GM12874 (cell line): ENCODE data around the gene TMC7.

Experiments used
- TF ChIP-seq, protein P1 (sequence below): IDR thresholded peaks from 2 replicates; pipeline ENCODE4 v1.5.1; 2011; ENCODE audit warnings: low read depth, mild to moderate bottlenecking, control low read depth, low read length, moderate library complexity; ENCODE audit not compliant: insufficient read depth

TMC7 gene

DNA sequence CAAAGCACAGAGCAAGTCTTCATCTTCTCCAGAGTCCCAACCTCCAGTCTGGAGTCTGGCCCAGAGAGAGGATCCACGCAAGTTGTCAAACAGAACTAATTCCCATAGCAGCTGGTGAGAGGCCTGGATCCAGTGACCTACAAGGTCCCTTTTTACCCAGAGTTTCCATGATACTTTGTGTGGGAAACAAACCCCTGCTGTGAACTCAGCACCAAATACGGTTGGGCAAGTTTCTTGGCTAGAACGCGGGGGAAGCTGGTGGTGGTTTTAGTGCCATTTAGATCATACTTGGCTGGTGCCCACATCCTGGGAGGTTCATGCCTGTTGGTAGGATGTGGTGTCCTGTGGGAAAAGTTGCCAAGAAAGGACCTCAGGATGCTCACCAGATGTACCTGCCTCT lies 18.1 kb downstream of the TMC7 start:
- TF ChIP-seq, protein P1, sequence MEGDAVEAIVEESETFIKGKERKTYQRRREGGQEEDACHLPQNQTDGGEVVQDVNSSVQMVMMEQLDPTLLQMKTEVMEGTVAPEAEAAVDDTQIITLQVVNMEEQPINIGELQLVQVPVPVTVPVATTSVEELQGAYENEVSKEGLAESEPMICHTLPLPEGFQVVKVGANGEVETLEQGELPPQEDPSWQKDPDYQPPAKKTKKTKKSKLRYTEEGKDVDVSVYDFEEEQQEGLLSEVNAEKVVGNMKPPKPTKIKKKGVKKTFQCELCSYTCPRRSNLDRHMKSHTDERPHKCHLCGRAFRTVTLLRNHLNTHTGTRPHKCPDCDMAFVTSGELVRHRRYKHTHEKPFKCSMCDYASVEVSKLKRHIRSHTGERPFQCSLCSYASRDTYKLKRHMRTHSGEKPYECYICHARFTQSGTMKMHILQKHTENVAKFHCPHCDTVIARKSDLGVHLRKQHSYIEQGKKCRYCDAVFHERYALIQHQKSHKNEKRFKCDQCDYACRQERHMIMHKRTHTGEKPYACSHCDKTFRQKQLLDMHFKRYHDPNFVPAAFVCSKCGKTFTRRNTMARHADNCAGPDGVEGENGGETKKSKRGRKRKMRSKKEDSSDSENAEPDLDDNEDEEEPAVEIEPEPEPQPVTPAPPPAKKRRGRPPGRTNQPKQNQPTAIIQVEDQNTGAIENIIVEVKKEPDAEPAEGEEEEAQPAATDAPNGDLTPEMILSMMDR, result no peak

- TF ChIP-seq, protein P1, result no peak
Observed at GRCh38 chr16:19003935-19004334, 20.2 kb downstream of the TMC7 start.

GRCh38 chr16:19005561-19006445 lies 22.1 kb downstream of the TMC7 start:
- TF ChIP-seq, protein P1, result no peak

DNA sequence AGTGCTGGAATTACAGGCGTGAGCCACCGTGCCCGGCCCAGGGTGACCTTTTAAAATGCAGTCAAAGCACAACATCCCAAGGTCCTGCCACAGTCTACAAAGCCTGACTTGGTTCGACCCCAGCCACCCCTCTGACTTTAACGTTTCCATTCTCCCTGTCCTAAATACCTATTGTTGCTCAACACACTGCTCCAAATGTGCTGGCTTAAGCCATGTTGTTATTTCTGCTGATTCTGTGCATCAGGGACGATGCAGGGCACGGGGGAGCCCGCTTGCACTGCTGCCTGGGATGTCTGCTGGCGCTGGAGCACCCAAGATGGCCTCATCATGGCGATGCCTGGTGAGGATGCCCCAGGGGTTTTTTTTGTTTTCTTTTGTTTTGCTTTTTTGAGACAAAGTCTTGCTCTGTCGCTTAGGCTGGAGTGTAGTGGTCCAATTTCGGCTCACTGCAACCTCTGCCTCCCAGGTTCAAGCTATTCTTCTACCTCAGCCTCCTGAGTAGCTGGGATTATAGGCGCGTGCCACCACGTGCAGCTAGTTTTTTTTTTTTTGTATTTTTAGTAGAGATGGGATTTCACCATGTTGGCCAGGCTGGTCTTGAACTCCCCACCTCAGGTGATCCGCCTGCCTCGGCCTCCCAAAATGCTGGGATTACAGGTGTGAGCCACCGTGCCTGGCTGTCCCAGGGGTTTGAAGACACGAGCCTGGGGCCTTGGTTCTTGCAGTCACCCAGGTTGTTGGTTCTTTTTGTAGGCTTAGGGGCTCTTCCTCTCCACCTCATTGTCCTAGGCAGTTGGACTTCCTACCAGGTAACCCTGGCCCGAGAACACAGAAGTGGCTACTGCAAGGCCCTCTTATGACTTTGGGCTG lies 22.9 kb downstream of the TMC7 start:
- TF ChIP-seq, protein P1, result no peak

DNA sequence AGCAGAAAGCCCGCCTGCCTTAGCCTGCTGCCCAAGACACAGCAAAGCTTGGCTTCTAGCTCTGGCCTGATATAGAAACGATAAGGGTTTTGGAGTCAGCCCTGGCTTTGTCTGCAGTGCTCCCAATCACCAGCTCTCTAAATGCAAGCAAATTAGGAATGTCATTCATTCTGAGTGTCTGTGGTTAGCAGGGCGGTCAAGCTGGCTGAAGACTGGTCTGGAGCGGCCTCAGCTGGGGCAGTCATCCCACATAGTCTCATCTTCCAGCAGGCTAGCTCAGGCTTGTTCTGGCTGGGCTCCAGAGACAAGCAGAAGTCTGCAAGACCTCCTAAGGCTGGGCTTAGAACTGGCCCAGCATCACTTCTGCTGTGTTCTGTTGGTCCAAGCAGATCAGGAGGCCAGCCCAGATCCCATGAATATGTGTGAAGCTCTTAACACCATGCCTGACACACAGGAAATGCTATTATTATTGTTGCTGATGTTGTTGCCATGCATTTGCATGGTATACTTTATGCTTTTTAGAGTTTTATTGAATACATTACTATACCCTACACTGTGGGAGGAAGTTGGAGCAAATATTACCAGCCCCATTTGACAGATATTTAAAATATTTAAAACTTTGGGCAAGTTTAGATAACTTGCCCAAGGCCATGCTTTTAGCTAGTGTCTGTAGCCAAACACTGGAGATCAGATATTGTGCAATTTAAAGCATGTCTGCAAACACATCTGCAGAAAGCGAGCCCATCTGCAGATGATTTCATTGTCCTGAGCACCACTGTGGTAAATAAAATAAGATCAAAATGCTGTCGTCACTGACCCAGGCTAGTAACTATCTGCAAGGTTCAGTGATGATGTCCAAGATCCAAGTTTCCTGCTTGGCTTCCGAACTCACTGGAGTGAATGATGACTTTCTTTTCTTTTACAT lies 24.8 kb downstream of the TMC7 start:
- TF ChIP-seq, protein P1, result no peak

DNA sequence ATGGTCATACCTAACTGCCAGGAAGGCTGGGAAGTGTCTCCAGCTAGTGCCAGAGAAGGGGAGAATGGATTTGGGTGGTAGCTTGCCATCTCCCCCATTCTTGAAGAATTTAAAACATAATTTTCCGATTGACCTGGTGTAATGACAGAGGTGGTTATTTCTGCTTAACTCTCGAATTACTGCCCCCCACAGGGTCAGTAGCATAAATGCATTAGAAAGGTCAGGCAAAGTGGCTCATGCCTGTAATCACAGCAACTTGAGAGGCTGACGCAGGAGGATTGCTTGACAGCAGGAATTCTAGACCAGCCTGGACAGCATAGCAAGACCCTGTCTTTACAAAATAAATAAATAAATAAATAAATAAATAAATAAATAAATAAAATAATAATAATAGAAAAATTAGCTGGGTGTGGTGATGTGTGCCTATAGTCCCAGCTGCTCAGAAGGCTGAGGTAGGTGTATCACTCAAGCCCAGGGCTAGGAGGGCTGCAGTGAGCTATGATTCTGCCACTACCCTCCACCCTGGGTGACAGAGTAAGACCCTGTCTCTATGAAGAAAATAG lies 27.5 kb downstream of the TMC7 start:
- TF ChIP-seq, protein P1, result no peak
